Measurements from ENCODE around the gene RPL27A. TPM values are rescaled to one million over a fixed set of nuclear protein-coding genes. Genes with fewer than 3 reads are reported as not detected.

Gene RPL27A
- total and polyA plus RNA-seq, 3 experiments from 2014 or later: 1,148 to 3,471 (median 1,170) TPM

- Histone ChIP-seq H3K4me3 (ENCODE audit: low read length) (no peak overlapping the region), H3K4me1 (ENCODE audit: insufficient read depth, low read length) (no peaks in the 10 kb centered on the region), H3K27ac (ENCODE audit: low read depth, low read length) (no peak overlapping the region), H3K9me3 (ENCODE audit: low read length) (no peaks in the 10 kb centered on the region), H3K27me3 (ENCODE audit: insufficient read depth, low read length, poor library complexity, severe bottlenecking) (no peaks in the 10 kb centered on the region), H3K36me3 (ENCODE audit: insufficient read depth, low read length) (no peaks in the 10 kb centered on the region)
- no peak overlapping the region for H3K27ac Mint-ChIP-seq
- H3K4me1 Mint-ChIP-seq: no peaks in the 10 kb centered on the region
- DNase-seq: no peak
- ChIA-PET CTCF (no interaction called here), POLR2A (no interaction called here)
- H3K36me3 Mint-ChIP-seq: no peaks in the 10 kb centered on the region
- no peaks in the 10 kb centered on the region for H3K9me3 Mint-ChIP-seq
- peaks cover 4 to 17% of the 10 kb centered on the region in 2 donors for H3K27me3 Mint-ChIP-seq
- no peak overlapping the region for H3K4me3 Mint-ChIP-seq
Observed at GRCh38 chr11:8705146-8705545, 22.6 kb downstream of the RPL27A start.

GRCh38 chr11:8706673-8707432, 24.3 kb downstream of the RPL27A start:
- peaks cover 3 to 19% of the 10 kb centered on the region in 2 donors for H3K27me3 Mint-ChIP-seq
- H3K36me3 ChIP-seq (ENCODE audit: insufficient read depth, low read length): no peaks in the 10 kb centered on the region
- H3K4me1 Mint-ChIP-seq: no peaks in the 10 kb centered on the region
- ChIA-PET CTCF (no interaction called here), POLR2A (no interaction called here)
- H3K27ac ChIP-seq (ENCODE audit: low read depth, low read length): no peak overlapping the region
- H3K27me3 ChIP-seq (ENCODE audit: insufficient read depth, low read length, poor library complexity, severe bottlenecking): no peaks in the 10 kb centered on the region
- H3K4me1 ChIP-seq (ENCODE audit: insufficient read depth, low read length): no peaks in the 10 kb centered on the region
- H3K4me3 Mint-ChIP-seq: no peak overlapping the region
- no peaks in the 10 kb centered on the region for H3K9me3 ChIP-seq (ENCODE audit: low read length)
- DNase-seq: no peak
- H3K36me3 Mint-ChIP-seq: no peaks in the 10 kb centered on the region
- H3K27ac Mint-ChIP-seq: no peak overlapping the region
- H3K4me3 ChIP-seq (ENCODE audit: low read length): no peak overlapping the region
- no peaks in the 10 kb centered on the region for H3K9me3 Mint-ChIP-seq

- H3K9me3 Mint-ChIP-seq: no peaks in the 10 kb centered on the region
- Histone ChIP-seq H3K4me3 (ENCODE audit: low read length) (no peak overlapping the region), H3K36me3 (ENCODE audit: insufficient read depth, low read length) (no peaks in the 10 kb centered on the region), H3K27me3 (ENCODE audit: insufficient read depth, low read length, poor library complexity, severe bottlenecking) (no peaks in the 10 kb centered on the region), H3K27ac (ENCODE audit: low read depth, low read length) (no peak overlapping the region), H3K9me3 (ENCODE audit: low read length) (no peaks in the 10 kb centered on the region), H3K4me1 (ENCODE audit: insufficient read depth, low read length) (no peaks in the 10 kb centered on the region)
- no peak for DNase-seq
- POLR2A ChIA-PET: no interaction called here
- CTCF ChIA-PET: no interaction called here
- H3K36me3 Mint-ChIP-seq: no peaks in the 10 kb centered on the region
- H3K27ac Mint-ChIP-seq: no peak overlapping the region
- no peak overlapping the region for H3K4me3 Mint-ChIP-seq
- H3K27me3 Mint-ChIP-seq: peaks cover 3 to 24% of the 10 kb centered on the region in 2 donors
- no peaks in the 10 kb centered on the region for H3K4me1 Mint-ChIP-seq
Observed at GRCh38 chr11:8707541-8708191, 25.1 kb downstream of the RPL27A start.

GRCh38 chr11:8709002-8709672, 26.5 kb downstream of the RPL27A start:
- Mint-ChIP-seq H3K9me3 (no peaks in the 10 kb centered on the region), H3K27ac (peak overlapping the region in 2 of 8 donors; percentile 11 to 65), H3K27me3 (peaks cover 3 to 24% of the 10 kb centered on the region in 2 donors), H3K4me3 (no peak overlapping the region), H3K4me1 (no peaks in the 10 kb centered on the region), H3K36me3 (no peaks in the 10 kb centered on the region)
- ChIA-PET POLR2A (no interaction called here), CTCF (no interaction called here)
- Histone ChIP-seq H3K9me3 (ENCODE audit: low read length) (no peaks in the 10 kb centered on the region), H3K27me3 (ENCODE audit: insufficient read depth, low read length, poor library complexity, severe bottlenecking) (no peaks in the 10 kb centered on the region), H3K4me3 (ENCODE audit: low read length) (no peak overlapping the region), H3K4me1 (ENCODE audit: insufficient read depth, low read length) (no peaks in the 10 kb centered on the region), H3K27ac (ENCODE audit: low read depth, low read length) (no peak overlapping the region), H3K36me3 (ENCODE audit: insufficient read depth, low read length) (no peaks in the 10 kb centered on the region)
- no peak for DNase-seq

- H3K27ac Mint-ChIP-seq: no peak overlapping the region
- H3K4me1 Mint-ChIP-seq: no peaks in the 10 kb centered on the region
- Histone ChIP-seq H3K27ac (ENCODE audit: low read depth, low read length) (no peak overlapping the region), H3K27me3 (ENCODE audit: insufficient read depth, low read length, poor library complexity, severe bottlenecking) (no peaks in the 10 kb centered on the region), H3K4me3 (ENCODE audit: low read length) (no peak overlapping the region), H3K9me3 (ENCODE audit: low read length) (no peaks in the 10 kb centered on the region), H3K36me3 (ENCODE audit: insufficient read depth, low read length) (no peaks in the 10 kb centered on the region), H3K4me1 (ENCODE audit: insufficient read depth, low read length) (no peaks in the 10 kb centered on the region)
- CTCF ChIA-PET: no interaction called here
- H3K27me3 Mint-ChIP-seq: peaks cover 3 to 24% of the 10 kb centered on the region in 2 donors
- H3K36me3 Mint-ChIP-seq: no peaks in the 10 kb centered on the region
- DNase-seq: no peak
- POLR2A ChIA-PET: no interaction called here
- no peaks in the 10 kb centered on the region for H3K9me3 Mint-ChIP-seq
- H3K4me3 Mint-ChIP-seq: no peak overlapping the region
Observed at GRCh38 chr11:8709777-8710176, 27.2 kb downstream of the RPL27A start.

GRCh38 chr11:8711895-8712442, 29.4 kb downstream of the RPL27A start:
- Histone ChIP-seq H3K4me3 (ENCODE audit: low read length) (no peak overlapping the region), H3K27ac (ENCODE audit: low read depth, low read length) (no peak overlapping the region), H3K36me3 (ENCODE audit: insufficient read depth, low read length) (no peaks in the 10 kb centered on the region), H3K27me3 (ENCODE audit: insufficient read depth, low read length, poor library complexity, severe bottlenecking) (no peaks in the 10 kb centered on the region), H3K4me1 (ENCODE audit: insufficient read depth, low read length) (no peaks in the 10 kb centered on the region), H3K9me3 (ENCODE audit: low read length) (no peaks in the 10 kb centered on the region)
- Mint-ChIP-seq H3K4me1 (no peaks in the 10 kb centered on the region), H3K27me3 (peaks cover 3 to 19% of the 10 kb centered on the region in 2 donors), H3K4me3 (no peak overlapping the region), H3K9me3 (no peaks in the 10 kb centered on the region), H3K27ac (peak overlapping the region in 1 of 8 donors; percentile 36), H3K36me3 (peaks cover 0 to 2% (median 0%) of the 10 kb centered on the region in 3 donors)
- POLR2A ChIA-PET: no interaction called here
- CTCF ChIA-PET: no interaction called here
- no peak for DNase-seq

GRCh38 chr11:8712506-8712905, 29.9 kb downstream of the RPL27A start:
- ChIA-PET POLR2A (no interaction called here), CTCF (no interaction called here)
- Histone ChIP-seq H3K36me3 (ENCODE audit: insufficient read depth, low read length) (no peaks in the 10 kb centered on the region), H3K9me3 (ENCODE audit: low read length) (no peaks in the 10 kb centered on the region), H3K4me1 (ENCODE audit: insufficient read depth, low read length) (no peaks in the 10 kb centered on the region), H3K27me3 (ENCODE audit: insufficient read depth, low read length, poor library complexity, severe bottlenecking) (no peaks in the 10 kb centered on the region), H3K4me3 (ENCODE audit: low read length) (no peak overlapping the region), H3K27ac (ENCODE audit: low read depth, low read length) (no peak overlapping the region)
- Mint-ChIP-seq H3K27ac (peak overlapping the region in 1 of 8 donors; percentile 41), H3K27me3 (peaks cover 3 to 19% of the 10 kb centered on the region in 2 donors), H3K36me3 (peaks cover 0 to 2% (median 0%) of the 10 kb centered on the region in 3 donors), H3K4me3 (no peak overlapping the region), H3K9me3 (no peaks in the 10 kb centered on the region), H3K4me1 (peaks cover 0 to 4% (median 0%) of the 10 kb centered on the region in 3 donors)
- no peak for DNase-seq
